SU-DHL-6 (cell line): ENCODE results near the gene ST3GAL5.

Experiments used
- H2AFZ ChIP-seq: fragments of 200-600 bp; sonication (generic); 2 replicates; pipeline ENCODE4 v1.6.1; 2014; ENCODE audit warnings: low read depth, mild to moderate bottlenecking, moderate library complexity, mixed read lengths, antibody characterized with exemption, low read length; ENCODE audit not compliant: severe bottlenecking
- H3F3A ChIP-seq: fragments of 200-600 bp; shearing (Covaris generic); 2 replicates; pipeline ENCODE4 v1.6.0; 2016; ENCODE audit warnings: antibody characterized with exemption, mild to moderate bottlenecking; ENCODE audit not compliant: insufficient read depth
- H3K27ac ChIP-seq: fragments of 200-600 bp; sonication (generic); 2 replicates; pipeline ENCODE4 v1.5.1; 2016; ENCODE audit warnings: low read depth, mild to moderate bottlenecking, low read length, moderate library complexity, mixed read lengths
- H3K27me3 ChIP-seq: fragments of 200-600 bp; sonication (generic), shearing (Covaris generic); 2 replicates; pipeline ENCODE4 v1.6.0; 2014; ENCODE audit warnings: mild to moderate bottlenecking, low read length
- H3K36me3 ChIP-seq: fragments of 200-600 bp; sonication (generic); 2 replicates; pipeline ENCODE4 v1.6.1; 2014; ENCODE audit warnings: mild to moderate bottlenecking, low read length, mixed read lengths
- H3K4me2 ChIP-seq: fragments of 300-600, 200-600 bp; shearing (Covaris generic), sonication (generic); 2 replicates; pipeline ENCODE4 v1.6.0; 2014; ENCODE audit warnings: low read length, low read depth, mild to moderate bottlenecking; ENCODE audit not compliant: poor library complexity, severe bottlenecking
- H3K4me3 ChIP-seq: fragments of 200-600 bp; sonication (generic); 2 replicates; pipeline ENCODE4 v1.5.1; 2014; ENCODE audit warnings: antibody characterized with exemption, low read length, mild to moderate bottlenecking, mixed read lengths; ENCODE audit not compliant: insufficient read depth, poor library complexity, severe bottlenecking
- H3K79me2 ChIP-seq: fragments of 200-600 bp; sonication (generic); 2 replicates; pipeline ENCODE4 v1.6.1; 2014; ENCODE audit warnings: mild to moderate bottlenecking, low read length, moderate library complexity; ENCODE audit not compliant: insufficient read depth
- H3K9ac ChIP-seq: fragments of 200-600 bp; sonication (generic); 2 replicates; pipeline ENCODE4 v1.7.0; 2014; ENCODE audit warnings: mild to moderate bottlenecking, low read length
- H3K9me2 ChIP-seq: fragments of 200-600 bp; sonication (generic); replicated peaks from 2 replicates; pipeline ENCODE4 v1.6.1; 2014; ENCODE audit warnings: low read length; ENCODE audit not compliant: insufficient read depth
- H3K9me3 ChIP-seq: fragments of 200-600 bp; sonication (generic); 2 replicates; pipeline ENCODE4 v1.6.1; 2014; ENCODE audit warnings: low read length, mixed read lengths; ENCODE audit not compliant: insufficient read depth
- H4K20me1 ChIP-seq: fragments of 200-600 bp; sonication (generic); 2 replicates; pipeline ENCODE4 v1.6.1; 2014; ENCODE audit warnings: low read depth, mild to moderate bottlenecking, antibody characterized with exemption, low read length, moderate library complexity, mixed read lengths
- CTCF ChIP-seq: fragments of 200-600 bp; sonication (generic); IDR thresholded peaks from one replicate; pipeline ENCODE4 v1.5.1; 2017; ENCODE audit warnings: antibody characterized with exemption, mild to moderate bottlenecking, low read length, moderate library complexity; ENCODE audit not compliant: insufficient read depth, poor library complexity, severe bottlenecking
- EZH2phosphoT487 ChIP-seq: fragments of 200-600 bp; sonication (generic), shearing (Covaris generic); conservative IDR thresholded peaks from 2 replicates; pipeline ENCODE4 v1.6.1; 2018; ENCODE audit warnings: mild to moderate bottlenecking, antibody characterized with exemption, low read length, moderate library complexity, mixed read lengths

Gene ST3GAL5

GRCh38 chr2:85810371-85811179 lies 78.2 kb downstream of the ST3GAL5 start:
- no peak overlapping the region for H3K27ac ChIP-seq
- H3K27me3 ChIP-seq, result no peaks in the 10 kb centered on the region
- no peak overlapping the region for H2AFZ ChIP-seq
- H3K79me2 ChIP-seq, result no peaks in the 10 kb centered on the region
- H3K4me2 ChIP-seq, result no peak overlapping the region
- H3F3A ChIP-seq, result no peaks in the 10 kb centered on the region
- no peak overlapping the region for H3K9ac ChIP-seq
- no peaks in the 10 kb centered on the region for H3K9me3 ChIP-seq
- H3K4me3 ChIP-seq, result no peak overlapping the region
- H3K9me2 ChIP-seq, result no peaks in the 10 kb centered on the region
- H4K20me1 ChIP-seq, result no peaks in the 10 kb centered on the region
- TF ChIP-seq CTCF (no peak), EZH2phosphoT487 (no peak)
- H3K36me3 ChIP-seq, result no peaks in the 10 kb centered on the region

GRCh38 chr2:85807756-85808155 lies 81.0 kb downstream of the ST3GAL5 start:
- no peaks in the 10 kb centered on the region for H3F3A ChIP-seq
- no peaks in the 10 kb centered on the region for H3K9me2 ChIP-seq
- no peak overlapping the region for H3K4me2 ChIP-seq
- H3K4me3 ChIP-seq, result no peak overlapping the region
- no peaks in the 10 kb centered on the region for H3K79me2 ChIP-seq
- no peak overlapping the region for H2AFZ ChIP-seq
- no peak overlapping the region for H3K27ac ChIP-seq
- H3K36me3 ChIP-seq, result no peaks in the 10 kb centered on the region
- TF ChIP-seq CTCF, result no peak
- TF ChIP-seq EZH2phosphoT487, result no peak
- no peaks in the 10 kb centered on the region for H3K27me3 ChIP-seq
- no peaks in the 10 kb centered on the region for H3K9me3 ChIP-seq
- no peaks in the 10 kb centered on the region for H4K20me1 ChIP-seq
- H3K9ac ChIP-seq, result no peak overlapping the region

GRCh38 chr2:85806358-85807118 lies 82.3 kb downstream of the ST3GAL5 start:
- TF ChIP-seq EZH2phosphoT487, result no peak
- TF ChIP-seq CTCF, result no peak
- Histone ChIP-seq H3K4me3 (no peak overlapping the region), H3K9me2 (no peaks in the 10 kb centered on the region), H3K36me3 (no peaks in the 10 kb centered on the region), H3F3A (no peaks in the 10 kb centered on the region), H3K27me3 (no peaks in the 10 kb centered on the region), H3K9ac (no peak overlapping the region), H4K20me1 (no peaks in the 10 kb centered on the region), H2AFZ (no peak overlapping the region), H3K4me2 (no peak overlapping the region), H3K79me2 (no peaks in the 10 kb centered on the region), H3K9me3 (no peaks in the 10 kb centered on the region), H3K27ac (no peak overlapping the region)
